22Rv1 (cell line): Measurements from ENCODE around the gene SIGLEC14.

Experiments used
- ZFX ChIP-seq: fragments of 450-650 bp; IDR thresholded peaks from 2 replicates; pipeline ENCODE4 v1.6.1; 2017; ENCODE audit warnings: antibody characterized with exemption, borderline replicate concordance
- TF ChIP-seq, protein P1 (sequence below): fragments of 450-650 bp; IDR thresholded peaks from 2 replicates; pipeline ENCODE4 v1.5.1; 2017; ENCODE audit warnings: mild to moderate bottlenecking

DNA sequence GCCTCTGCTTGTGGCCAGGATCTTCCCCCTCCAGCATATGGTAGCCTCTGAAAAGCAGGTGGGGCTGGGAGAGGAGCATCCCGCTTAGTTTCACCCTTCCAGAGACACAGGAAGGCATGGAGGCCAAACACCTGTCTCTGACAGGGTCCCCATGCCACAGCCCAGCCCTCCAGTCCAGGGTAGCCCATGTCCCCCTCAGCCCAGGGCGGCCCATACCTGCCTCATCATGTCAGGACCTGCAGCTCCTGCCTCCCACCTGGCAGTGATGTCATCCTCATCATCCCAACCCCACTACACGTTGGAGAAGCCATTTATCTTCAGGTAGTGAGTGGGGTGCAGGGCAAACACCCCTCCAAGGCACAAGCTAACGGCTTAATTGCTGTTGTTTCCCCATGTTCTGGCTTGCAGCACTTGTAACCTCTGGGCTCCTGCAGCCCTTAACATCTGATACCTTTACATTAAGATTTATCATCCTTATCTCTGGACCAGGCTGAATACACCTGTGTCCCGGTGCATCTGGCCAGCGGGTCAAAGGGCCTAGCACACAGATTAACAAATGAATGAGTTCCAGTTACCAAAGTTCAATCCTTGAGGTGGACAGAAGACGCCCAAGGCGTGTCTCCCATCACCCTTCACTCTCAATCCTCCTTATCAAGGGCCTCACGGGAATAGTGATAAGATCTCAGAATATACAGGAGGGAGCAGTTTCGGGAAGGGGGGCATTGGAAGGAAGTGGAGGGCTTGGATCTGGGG is 53.3 kb downstream of the SIGLEC14 start:
- TF ChIP-seq, protein P1, sequence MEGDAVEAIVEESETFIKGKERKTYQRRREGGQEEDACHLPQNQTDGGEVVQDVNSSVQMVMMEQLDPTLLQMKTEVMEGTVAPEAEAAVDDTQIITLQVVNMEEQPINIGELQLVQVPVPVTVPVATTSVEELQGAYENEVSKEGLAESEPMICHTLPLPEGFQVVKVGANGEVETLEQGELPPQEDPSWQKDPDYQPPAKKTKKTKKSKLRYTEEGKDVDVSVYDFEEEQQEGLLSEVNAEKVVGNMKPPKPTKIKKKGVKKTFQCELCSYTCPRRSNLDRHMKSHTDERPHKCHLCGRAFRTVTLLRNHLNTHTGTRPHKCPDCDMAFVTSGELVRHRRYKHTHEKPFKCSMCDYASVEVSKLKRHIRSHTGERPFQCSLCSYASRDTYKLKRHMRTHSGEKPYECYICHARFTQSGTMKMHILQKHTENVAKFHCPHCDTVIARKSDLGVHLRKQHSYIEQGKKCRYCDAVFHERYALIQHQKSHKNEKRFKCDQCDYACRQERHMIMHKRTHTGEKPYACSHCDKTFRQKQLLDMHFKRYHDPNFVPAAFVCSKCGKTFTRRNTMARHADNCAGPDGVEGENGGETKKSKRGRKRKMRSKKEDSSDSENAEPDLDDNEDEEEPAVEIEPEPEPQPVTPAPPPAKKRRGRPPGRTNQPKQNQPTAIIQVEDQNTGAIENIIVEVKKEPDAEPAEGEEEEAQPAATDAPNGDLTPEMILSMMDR: no peak
- no peak for TF ChIP-seq ZFX
